HEK293 (cell line): ENCODE results near the gene BCOR.

Experiments
- CTCF ChIA-PET: fragments of 350-600 bp; formaldehyde crosslinking; extraction: SDS; loops from one replicate; lab custom pipeline; 2021; ENCODE audit warnings: antibody characterized with exemption; lab: Yijun Ruan, JAX
- POLR2A ChIA-PET: fragments of 300-600 bp; formaldehyde crosslinking; extraction: SDS; loops from one replicate; lab custom pipeline; 2020; ENCODE audit warnings: antibody characterized with exemption, inconsistent platforms; lab: Yijun Ruan, JAX
- H3K27ac ChIP-seq: fragments of 200-500 bp; sonication (Bioruptor generic); 2 replicates; pipeline ENCODE4 v1.5.1; 2014; ENCODE audit warnings: low read depth, low read length, control low read depth, inconsistent platforms; ENCODE audit errors: extremely low read depth
- H3K36me3 ChIP-seq, 2 experiments: fragments of 200-500 bp in 1 of 2; sonication (Bioruptor generic) in 1 of 2; 1 replicate in 1 of 2; 2 replicates in 1 of 2; pipeline ENCODE4 v1.5.1; 2014 to 2017; ENCODE audit warnings: inconsistent platforms in 2 of 2, low read length in 2 of 2; ENCODE audit not compliant: control insufficient read depth in 2 of 2, insufficient read depth in 1 of 2
- H3K4me1 ChIP-seq: fragments of 200-500 bp; sonication (Bioruptor generic); 2 replicates; pipeline ENCODE4 v1.5.1; 2014; ENCODE audit warnings: mild to moderate bottlenecking, low read length, inconsistent platforms; ENCODE audit not compliant: control insufficient read depth, insufficient read depth
- H3K4me3 ChIP-seq: 2 replicates; pipeline ENCODE4 v1.5.1; 2011; ENCODE audit warnings: low read depth, mild to moderate bottlenecking, control low read depth, low read length, moderate library complexity
- H3K9me3 ChIP-seq: fragments of 200-500 bp; sonication (Bioruptor generic); 2 replicates; pipeline ENCODE4 v1.5.1; 2014; ENCODE audit warnings: low read depth, low read length, inconsistent platforms; ENCODE audit not compliant: control insufficient read depth, insufficient read depth
- BCL11B ChIP-seq: fragments of 450-650 bp; formaldehyde crosslinking; IDR thresholded peaks from 2 replicates; pipeline ENCODE4 v1.5.1; 2016; ENCODE audit warnings: low read depth, missing biosample characterization, missing genetic modification characterization
- IKZF3 ChIP-seq: fragments of 450-650 bp; IDR thresholded peaks from 2 replicates; pipeline ENCODE4 v1.5.0; 2018; ENCODE audit warnings: missing biosample characterization, mild to moderate bottlenecking, missing genetic modification characterization, moderate library complexity
- MEIS1 ChIP-seq: sonication (generic); formaldehyde crosslinking; IDR thresholded peaks from 2 replicates; pipeline ENCODE4 v1.8.1; 2022; ENCODE audit warnings: missing genetic modification reagents, mild to moderate bottlenecking, borderline replicate concordance
- RBAK ChIP-seq: fragments of 450-650 bp; formaldehyde crosslinking; IDR thresholded peaks from 2 replicates; pipeline ENCODE4 v1.5.1; 2016; ENCODE audit warnings: missing biosample characterization, missing genetic modification characterization
- SP2 ChIP-seq: fragments of 450-650 bp; formaldehyde crosslinking; IDR thresholded peaks from 2 replicates; pipeline ENCODE4 v1.5.1; 2016; ENCODE audit warnings: missing biosample characterization, missing genetic modification characterization
- SP3 ChIP-seq: fragments of 450-650 bp; formaldehyde crosslinking; IDR thresholded peaks from 2 replicates; pipeline ENCODE4 v1.5.1; 2016; ENCODE audit warnings: missing biosample characterization, missing genetic modification characterization
- TRIM28 ChIP-seq: IDR thresholded peaks from 2 replicates; pipeline ENCODE4 v1.6.1; 2011; ENCODE audit warnings: low read length, control low read depth, borderline replicate concordance
- YY2 ChIP-seq: fragments of 450-650 bp; formaldehyde crosslinking; IDR thresholded peaks from 2 replicates; pipeline ENCODE4 v1.5.1; 2016; ENCODE audit warnings: missing biosample characterization, missing genetic modification characterization
- ZEB2 ChIP-seq: fragments of 450-650 bp; formaldehyde crosslinking; IDR thresholded peaks from 2 replicates; pipeline ENCODE4 v1.5.1; 2016; ENCODE audit warnings: missing biosample characterization, missing genetic modification characterization
- ZNF121 ChIP-seq: fragments of 450-650 bp; formaldehyde crosslinking; IDR thresholded peaks from 2 replicates; pipeline ENCODE4 v1.5.1; 2016; ENCODE audit warnings: missing biosample characterization, missing genetic modification characterization
- ZNF155 ChIP-seq: fragments of 450-650 bp; formaldehyde crosslinking; IDR thresholded peaks from 2 replicates; pipeline ENCODE4 v1.5.1; 2016; ENCODE audit warnings: missing biosample characterization, missing genetic modification characterization
- ZNF169 ChIP-seq: fragments of 450-650 bp; formaldehyde crosslinking; IDR thresholded peaks from 2 replicates; pipeline ENCODE4 v1.5.1; 2016; ENCODE audit warnings: missing biosample characterization, missing genetic modification characterization
- ZNF202 ChIP-seq: fragments of 450-650 bp; formaldehyde crosslinking; IDR thresholded peaks from 2 replicates; pipeline ENCODE4 v1.5.1; 2016; ENCODE audit warnings: missing biosample characterization, missing genetic modification characterization, borderline replicate concordance
- ZNF239 ChIP-seq: fragments of 450-650 bp; formaldehyde crosslinking; IDR thresholded peaks from 2 replicates; pipeline ENCODE4 v1.5.1; 2016; ENCODE audit warnings: missing biosample characterization, missing genetic modification characterization
- ZNF335 ChIP-seq: fragments of 450-650 bp; formaldehyde crosslinking; conservative IDR thresholded peaks from 2 replicates; pipeline ENCODE4 v1.5.1; 2016; ENCODE audit warnings: missing biosample characterization, missing genetic modification characterization
- ZNF366 ChIP-seq: fragments of 450-650 bp; formaldehyde crosslinking; conservative IDR thresholded peaks from 2 replicates; pipeline ENCODE4 v1.5.1; 2016; ENCODE audit warnings: missing biosample characterization, missing genetic modification characterization
- ZNF394 ChIP-seq: fragments of 450-650 bp; formaldehyde crosslinking; IDR thresholded peaks from 2 replicates; pipeline ENCODE4 v1.5.1; 2016; ENCODE audit warnings: missing biosample characterization, missing genetic modification characterization, mild to moderate bottlenecking, moderate library complexity, borderline replicate concordance
- ZNF514 ChIP-seq: fragments of 450-650 bp; formaldehyde crosslinking; IDR thresholded peaks from 2 replicates; pipeline ENCODE4 v1.5.1; 2016; ENCODE audit warnings: missing biosample characterization, missing genetic modification characterization
- ZNF544 ChIP-seq: fragments of 450-650 bp; formaldehyde crosslinking; IDR thresholded peaks from 2 replicates; pipeline ENCODE4 v1.5.0; 2017; ENCODE audit warnings: missing biosample characterization, missing genetic modification characterization
- ZNF600 ChIP-seq: fragments of 450-650 bp; formaldehyde crosslinking; IDR thresholded peaks from 2 replicates; pipeline ENCODE4 v1.5.1; 2016; ENCODE audit warnings: missing biosample characterization, missing genetic modification characterization
- ZNF629 ChIP-seq: fragments of 450-650 bp; formaldehyde crosslinking; IDR thresholded peaks from 2 replicates; pipeline ENCODE4 v1.5.1; 2017; ENCODE audit warnings: missing biosample characterization, missing genetic modification characterization
- ZNF707 ChIP-seq: fragments of 450-650 bp; formaldehyde crosslinking; IDR thresholded peaks from 2 replicates; pipeline ENCODE4 v1.5.1; 2016; ENCODE audit warnings: missing biosample characterization, missing genetic modification characterization
- ZNF768 ChIP-seq: fragments of 450-650 bp; formaldehyde crosslinking; IDR thresholded peaks from 2 replicates; pipeline ENCODE4 v1.5.1; 2018; ENCODE audit warnings: missing biosample characterization, mild to moderate bottlenecking, missing genetic modification characterization
- ZNF792 ChIP-seq: fragments of 450-650 bp; formaldehyde crosslinking; IDR thresholded peaks from 2 replicates; pipeline ENCODE4 v1.5.1; 2016; ENCODE audit warnings: missing biosample characterization, missing genetic modification characterization
- ZNF830 ChIP-seq: fragments of 450-650 bp; IDR thresholded peaks from 2 replicates; pipeline ENCODE4 v1.5.0; 2018; ENCODE audit warnings: missing biosample characterization, missing genetic modification characterization, low read depth, mild to moderate bottlenecking, moderate library complexity
- ZSCAN23 ChIP-seq: fragments of 450-650 bp; formaldehyde crosslinking; IDR thresholded peaks from 2 replicates; pipeline ENCODE4 v1.5.1; 2016; ENCODE audit warnings: missing biosample characterization, missing genetic modification characterization
- TF ChIP-seq, protein P1 (sequence below): fragments of 450-650 bp; formaldehyde crosslinking; IDR thresholded peaks from 2 replicates; pipeline ENCODE4 v1.5.1; 2016; ENCODE audit warnings: missing biosample characterization, missing genetic modification characterization
- TF ChIP-seq, protein P2 (sequence below): fragments of 450-650 bp; formaldehyde crosslinking; IDR thresholded peaks from 2 replicates; pipeline ENCODE4 v1.5.1; 2016; ENCODE audit warnings: missing biosample characterization, missing genetic modification characterization
- TF ChIP-seq, protein P3 (sequence below): fragments of 450-650 bp; formaldehyde crosslinking; IDR thresholded peaks from 2 replicates; pipeline ENCODE4 v1.5.1; 2016; ENCODE audit warnings: missing biosample characterization, missing genetic modification characterization, low read depth
- TF ChIP-seq, protein P4 (sequence below): fragments of 450-650 bp; formaldehyde crosslinking; IDR thresholded peaks from 2 replicates; pipeline ENCODE4 v1.5.1; 2016; ENCODE audit warnings: missing biosample characterization, missing genetic modification characterization
- TF ChIP-seq, protein P5 (sequence below): fragments of 450-650 bp; formaldehyde crosslinking; IDR thresholded peaks from 2 replicates; pipeline ENCODE4 v1.5.1; 2017; ENCODE audit warnings: missing biosample characterization, missing genetic modification characterization

The BCOR gene

DNA sequence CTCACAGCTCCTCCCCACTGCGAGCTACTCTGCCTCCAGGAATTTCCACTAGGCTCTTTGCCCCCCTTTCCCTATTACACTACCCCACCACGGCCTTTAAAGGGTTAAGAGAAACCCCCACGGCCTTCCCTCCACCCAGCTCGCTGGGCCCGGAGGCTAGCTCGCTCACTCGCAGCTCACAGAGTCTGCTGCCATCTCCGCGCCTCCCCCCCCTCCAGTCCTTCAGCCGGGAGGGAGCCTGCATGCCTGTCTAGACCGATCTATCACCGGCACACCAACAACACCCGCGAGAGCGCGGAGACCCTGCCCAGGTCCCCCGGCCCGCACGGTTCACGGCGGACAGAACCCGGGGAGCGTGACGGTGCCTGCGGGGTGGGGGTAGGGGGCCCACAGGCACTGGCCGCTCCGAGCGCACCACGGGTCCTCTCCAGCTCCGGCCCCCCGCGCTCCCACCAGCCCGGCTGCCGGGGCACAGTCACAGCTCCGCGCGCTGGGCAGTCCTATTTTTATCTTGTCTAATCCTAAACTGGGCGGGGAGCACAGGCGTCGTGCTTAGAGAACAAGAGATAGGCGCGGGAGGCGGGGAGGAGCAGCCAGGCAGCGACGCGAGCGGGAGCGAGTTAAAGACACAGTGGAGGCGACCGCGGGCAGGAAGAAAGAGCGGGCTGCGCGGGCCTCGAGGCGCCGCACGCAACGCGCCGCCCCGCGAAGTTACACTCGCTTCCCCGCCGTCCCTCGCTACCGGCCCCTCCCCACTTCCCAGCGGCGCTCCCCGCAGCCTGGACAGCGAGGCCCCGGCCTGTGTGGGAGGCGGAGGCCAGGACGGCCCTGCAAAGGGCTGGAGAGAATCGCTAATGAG, 3.5 kb downstream of the BCOR start:
- Histone ChIP-seq H3K36me3 (peaks cover 0 to 3% of the 10 kb centered on the region in 2 experiments; a peak in 1 of 3 replicates), H3K27ac (peak overlapping the region; percentile 99), H3K9me3 (no peaks in the 10 kb centered on the region), H3K4me3 (peak overlapping the region; percentile 85), H3K4me1 (peaks cover 18% of the 10 kb centered on the region)
- POLR2A ChIA-PET = interaction anchor here (0.6 to 1.3 kb wide), 6 partner anchors 10 to 405 kb away, joined by 3 to 9 read pairs (median 4); no protein-coding TSS in a partner anchor
- CTCF ChIA-PET = interaction anchor here (0.7 kb wide), 2 partner anchors 9 to 33 kb away, joined by 3 read pairs; no protein-coding TSS in a partner anchor
- no peak for TF ChIP-seq IKZF3 (tag by site-specific recombination)
- no peak for TF ChIP-seq ZNF544 (tag by site-specific recombination)
- no peak for TF ChIP-seq BCL11B
- TF ChIP-seq ZNF830 = no peak
- TF ChIP-seq, protein P1, sequence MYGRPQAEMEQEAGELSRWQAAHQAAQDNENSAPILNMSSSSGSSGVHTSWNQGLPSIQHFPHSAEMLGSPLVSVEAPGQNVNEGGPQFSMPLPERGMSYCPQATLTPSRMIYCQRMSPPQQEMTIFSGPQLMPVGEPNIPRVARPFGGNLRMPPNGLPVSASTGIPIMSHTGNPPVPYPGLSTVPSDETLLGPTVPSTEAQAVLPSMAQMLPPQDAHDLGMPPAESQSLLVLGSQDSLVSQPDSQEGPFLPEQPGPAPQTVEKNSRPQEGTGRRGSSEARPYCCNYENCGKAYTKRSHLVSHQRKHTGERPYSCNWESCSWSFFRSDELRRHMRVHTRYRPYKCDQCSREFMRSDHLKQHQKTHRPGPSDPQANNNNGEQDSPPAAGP = 0 out of 2 replicates have a peak, but pooled peaks have one; percentile 28
- TF ChIP-seq ZNF768 (tag by site-specific recombination) = no peak
- TF ChIP-seq TRIM28 = no peak
- no peak for TF ChIP-seq RBAK (tag by site-specific recombination)
- no peak for TF ChIP-seq ZNF202 (tag by site-specific recombination)
- peak; percentile 93; the same call in 1 of the 2 replicates for TF ChIP-seq ZNF394 (tag by site-specific recombination)
- TF ChIP-seq, protein P2, sequence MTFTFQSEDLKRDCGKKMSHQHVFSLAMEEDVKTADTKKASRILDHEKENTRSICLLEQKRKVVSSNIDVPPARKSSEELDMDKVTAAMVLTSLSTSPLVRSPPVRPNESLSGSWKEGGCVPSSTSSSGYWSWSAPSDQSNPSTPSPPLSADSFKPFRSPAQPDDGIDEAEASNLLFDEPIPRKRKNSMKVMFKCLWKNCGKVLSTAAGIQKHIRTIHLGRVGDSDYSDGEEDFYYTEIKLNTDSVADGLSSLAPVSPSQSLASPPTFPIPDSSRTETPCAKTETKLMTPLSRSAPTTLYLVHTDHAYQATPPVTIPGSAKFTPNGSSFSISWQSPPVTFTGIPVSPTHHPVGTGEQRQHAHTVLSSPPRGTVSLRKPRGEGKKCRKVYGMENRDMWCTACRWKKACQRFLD (tag by site-specific recombination) = no peak
- TF ChIP-seq ZNF335 = peak; percentile 91
- no peak for TF ChIP-seq ZSCAN23 (tag by site-specific recombination)
- TF ChIP-seq YY2 (tag by site-specific recombination) = no peak
- TF ChIP-seq ZEB2 (tag by site-specific recombination) = peak; percentile 23; the same call in 1 of the 2 replicates
- no peak for TF ChIP-seq ZNF629
- no peak for TF ChIP-seq MEIS1 (CRISPR knock-in tag)
- TF ChIP-seq ZNF792 = no peak
- no peak for TF ChIP-seq ZNF239 (tag by site-specific recombination)
- TF ChIP-seq ZNF169 (tag by site-specific recombination) = no peak
- no peak for TF ChIP-seq ZNF707 (tag by site-specific recombination)
- peak; percentile 40 for TF ChIP-seq SP2 (tag by site-specific recombination)
- TF ChIP-seq ZNF155 (tag by site-specific recombination) = no peak
- TF ChIP-seq, protein P3, sequence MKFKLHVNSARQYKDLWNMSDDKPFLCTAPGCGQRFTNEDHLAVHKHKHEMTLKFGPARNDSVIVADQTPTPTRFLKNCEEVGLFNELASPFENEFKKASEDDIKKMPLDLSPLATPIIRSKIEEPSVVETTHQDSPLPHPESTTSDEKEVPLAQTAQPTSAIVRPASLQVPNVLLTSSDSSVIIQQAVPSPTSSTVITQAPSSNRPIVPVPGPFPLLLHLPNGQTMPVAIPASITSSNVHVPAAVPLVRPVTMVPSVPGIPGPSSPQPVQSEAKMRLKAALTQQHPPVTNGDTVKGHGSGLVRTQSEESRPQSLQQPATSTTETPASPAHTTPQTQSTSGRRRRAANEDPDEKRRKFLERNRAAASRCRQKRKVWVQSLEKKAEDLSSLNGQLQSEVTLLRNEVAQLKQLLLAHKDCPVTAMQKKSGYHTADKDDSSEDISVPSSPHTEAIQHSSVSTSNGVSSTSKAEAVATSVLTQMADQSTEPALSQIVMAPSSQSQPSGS (tag by site-specific recombination) = no peak
- TF ChIP-seq, protein P4, sequence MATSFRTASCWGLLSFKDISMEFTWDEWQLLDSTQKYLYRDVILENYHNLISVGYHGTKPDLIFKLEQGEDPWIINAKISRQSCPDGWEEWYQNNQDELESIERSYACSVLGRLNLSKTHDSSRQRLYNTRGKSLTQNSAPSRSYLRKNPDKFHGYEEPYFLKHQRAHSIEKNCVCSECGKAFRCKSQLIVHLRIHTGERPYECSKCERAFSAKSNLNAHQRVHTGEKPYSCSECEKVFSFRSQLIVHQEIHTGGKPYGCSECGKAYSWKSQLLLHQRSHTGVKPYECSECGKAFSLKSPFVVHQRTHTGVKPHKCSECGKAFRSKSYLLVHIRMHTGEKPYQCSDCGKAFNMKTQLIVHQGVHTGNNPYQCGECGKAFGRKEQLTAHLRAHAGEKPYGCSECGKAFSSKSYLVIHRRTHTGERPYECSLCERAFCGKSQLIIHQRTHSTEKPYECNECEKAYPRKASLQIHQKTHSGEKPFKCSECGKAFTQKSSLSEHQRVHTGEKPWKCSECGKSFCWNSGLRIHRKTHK (tag by site-specific recombination) = no peak
- TF ChIP-seq ZNF366 (tag by site-specific recombination) = peak; percentile 50
- TF ChIP-seq SP3 = peak; percentile 42; the same call in 1 of the 2 replicates
- TF ChIP-seq ZNF514 = no peak
- TF ChIP-seq, protein P5, sequence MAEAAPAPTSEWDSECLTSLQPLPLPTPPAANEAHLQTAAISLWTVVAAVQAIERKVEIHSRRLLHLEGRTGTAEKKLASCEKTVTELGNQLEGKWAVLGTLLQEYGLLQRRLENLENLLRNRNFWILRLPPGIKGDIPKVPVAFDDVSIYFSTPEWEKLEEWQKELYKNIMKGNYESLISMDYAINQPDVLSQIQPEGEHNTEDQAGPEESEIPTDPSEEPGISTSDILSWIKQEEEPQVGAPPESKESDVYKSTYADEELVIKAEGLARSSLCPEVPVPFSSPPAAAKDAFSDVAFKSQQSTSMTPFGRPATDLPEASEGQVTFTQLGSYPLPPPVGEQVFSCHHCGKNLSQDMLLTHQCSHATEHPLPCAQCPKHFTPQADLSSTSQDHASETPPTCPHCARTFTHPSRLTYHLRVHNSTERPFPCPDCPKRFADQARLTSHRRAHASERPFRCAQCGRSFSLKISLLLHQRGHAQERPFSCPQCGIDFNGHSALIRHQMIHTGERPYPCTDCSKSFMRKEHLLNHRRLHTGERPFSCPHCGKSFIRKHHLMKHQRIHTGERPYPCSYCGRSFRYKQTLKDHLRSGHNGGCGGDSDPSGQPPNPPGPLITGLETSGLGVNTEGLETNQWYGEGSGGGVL (tag by site-specific recombination) = peak; percentile 72
- no peak for TF ChIP-seq ZNF121 (tag by site-specific recombination)
- peak; percentile 68; the same call in 1 of the 2 replicates for TF ChIP-seq ZNF600
